ENCODE results near the gene GSDME. TPM values are rescaled to one million over a fixed set of nuclear protein-coding genes. Genes with fewer than 3 reads are reported as not detected.
A peak's percentile ranks its signal among the peaks of the same experiment; 100 is the strongest.

GSDME gene
- total RNA-seq, 1 experiment from 2014 or later, result 7.6 TPM

GRCh38 chr7:24702755-24703154, 54.5 kb downstream of the GSDME start:
- no peak for ATAC-seq
- no peak overlapping the region for H3K4me2 ChIP-seq (ENCODE audit: low read length)
- no peaks in the 10 kb centered on the region for H3K79me2 ChIP-seq (ENCODE audit: insufficient read depth, low read length)
- ChIA-PET CTCF (interaction anchor here (1.8 kb wide), 1 partner anchor 110 kb away, joined by 4 read pairs; no protein-coding TSS in a partner anchor), RAD21 (ENCODE audit: low non-redundant PET in 1 of 2, low total read pairs in 2 of 2, uncharacterized antibody in 2 of 2, unreplicated experiment in 2 of 2) (no interaction called here), POLR2A (no interaction called here)
- H3K4me3 ChIP-seq (replicated peaks in 1 of 2; ENCODE audit: low read depth in 1 of 2, low read length in 2 of 2), result no peak overlapping the region
- no peak for DNase-seq (ENCODE audit: low read depth, low spot score)
- no peak overlapping the region for H3K9ac ChIP-seq (ENCODE audit: low read length)
- no peaks in the 10 kb centered on the region for H4K20me1 ChIP-seq (ENCODE audit: insufficient read depth)
- peaks cover 11 to 17% of the 10 kb centered on the region in 2 experiments for H3K4me1 ChIP-seq (ENCODE audit: control insufficient read depth in 1 of 2, insufficient read depth in 2 of 2, low read length in 2 of 2)
- H3K27me3 ChIP-seq (ENCODE audit: insufficient read depth, low read length), result no peaks in the 10 kb centered on the region
- 0 out of 4 replicates have a peak, but pooled peaks cover 0 to 3% of the 10 kb centered on the region in 2 experiments for H3K36me3 ChIP-seq (ENCODE audit: control insufficient read depth in 1 of 2, insufficient read depth in 2 of 2, low read length in 2 of 2)
- no peak overlapping the region for H2AFZ ChIP-seq (ENCODE audit: low read depth, low read length, poor library complexity, severe bottlenecking)
- H3K27ac ChIP-seq (ENCODE audit: low read depth, low read length), result no peak overlapping the region
- TF ChIP-seq SP1 (IDR thresholded peaks at IDR 0.05; ENCODE audit: low read depth) (no peak), EZH2 (IDR thresholded peaks at IDR 0.05) (no peak), CEBPB (IDR thresholded peaks at IDR 0.05; ENCODE audit: low read depth) (no peak), JUND (IDR thresholded peaks at IDR 0.05) (no peak), EZH2phosphoT487 (IDR thresholded peaks at IDR 0.05; ENCODE audit: borderline replicate concordance) (no peak)
- H3K9me2 ChIP-seq (ENCODE audit: insufficient read depth), result no peaks in the 10 kb centered on the region
- intact Hi-C loops (cut with micrococcal nuclease), result no loop called here
- no peaks in the 10 kb centered on the region for H3K9me3 ChIP-seq (ENCODE audit: control insufficient read depth in 1 of 2, insufficient read depth in 1 of 2, low read depth in 1 of 2, low read length in 2 of 2)
- no TSS peak for BruUV-seq (replicated peaks)

DNA sequence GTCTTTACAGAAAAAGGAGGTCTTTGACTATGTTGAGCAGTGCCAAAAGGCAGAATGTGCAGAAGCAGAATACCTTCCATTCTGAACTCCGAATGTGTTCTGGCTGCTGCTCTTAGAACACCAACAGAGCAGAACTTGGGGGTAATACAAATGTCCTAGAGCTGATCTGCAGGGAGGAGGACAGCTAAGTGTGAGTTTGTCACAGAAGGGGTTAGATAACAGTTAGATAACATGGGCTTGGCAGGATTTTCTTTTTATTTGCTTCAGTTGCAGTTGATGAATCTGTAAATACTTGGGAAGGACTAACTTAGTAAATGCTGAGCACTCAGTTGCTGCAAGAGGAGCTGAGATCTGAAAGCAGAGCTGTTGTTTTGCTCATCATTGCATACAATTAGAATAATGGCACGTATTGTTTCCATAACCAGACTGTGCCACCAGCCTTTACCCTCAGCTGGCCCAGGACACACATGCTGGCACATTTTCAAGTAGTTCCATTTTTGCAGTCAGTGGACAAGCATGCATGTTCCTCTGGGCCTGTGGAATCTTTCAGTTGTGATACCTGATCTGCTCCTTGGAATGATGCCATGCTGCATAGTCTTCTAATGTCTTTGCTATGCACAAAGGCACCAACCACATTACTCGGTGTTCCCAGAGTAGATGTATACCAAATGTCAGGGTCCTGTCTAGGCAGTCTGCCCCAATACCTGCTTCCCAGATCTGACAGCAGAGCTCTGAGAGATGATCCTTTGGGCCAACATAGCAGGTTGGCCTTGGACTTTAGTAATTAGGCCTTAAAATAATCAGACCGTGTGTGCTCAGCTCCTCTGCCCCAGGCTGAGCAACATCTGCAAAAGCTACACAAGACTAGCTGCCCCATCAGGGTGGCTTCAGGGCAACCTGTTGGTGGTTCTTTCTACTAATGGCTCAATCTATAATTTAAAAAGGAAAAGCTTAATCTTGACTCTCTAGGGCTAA, 55.7 kb downstream of the GSDME start:
- Histone ChIP-seq H3K4me1 (ENCODE audit: control insufficient read depth in 1 of 2, insufficient read depth in 2 of 2, low read length in 2 of 2) (peaks cover 11 to 17% of the 10 kb centered on the region in 2 experiments), H3K36me3 (ENCODE audit: control insufficient read depth in 1 of 2, insufficient read depth in 2 of 2, low read length in 2 of 2) (0 out of 4 replicates have a peak, but pooled peaks cover 0 to 3% of the 10 kb centered on the region in 2 experiments), H3K27ac (ENCODE audit: low read depth, low read length) (no peak overlapping the region), H3K4me3 (replicated peaks in 1 of 2; ENCODE audit: low read depth in 1 of 2, low read length in 2 of 2) (no peak overlapping the region), H4K20me1 (ENCODE audit: insufficient read depth) (no peaks in the 10 kb centered on the region), H3K9me3 (ENCODE audit: control insufficient read depth in 1 of 2, insufficient read depth in 1 of 2, low read depth in 1 of 2, low read length in 2 of 2) (no peaks in the 10 kb centered on the region), H3K9ac (ENCODE audit: low read length) (no peak overlapping the region), H2AFZ (ENCODE audit: low read depth, low read length, poor library complexity, severe bottlenecking) (no peak overlapping the region), H3K79me2 (ENCODE audit: insufficient read depth, low read length) (no peaks in the 10 kb centered on the region), H3K4me2 (ENCODE audit: low read length) (peak overlapping the region; percentile 4; the same call in 1 of the 2 replicates), H3K27me3 (ENCODE audit: insufficient read depth, low read length) (no peaks in the 10 kb centered on the region), H3K9me2 (ENCODE audit: insufficient read depth) (no peaks in the 10 kb centered on the region)
- intact Hi-C loops (cut with micrococcal nuclease), result no loop called here
- ChIA-PET POLR2A (no interaction called here), CTCF (interaction anchor here (1.8 kb wide), 1 partner anchor 111 kb away, joined by 4 read pairs; no protein-coding TSS in a partner anchor), RAD21 (ENCODE audit: low non-redundant PET in 1 of 2, low total read pairs in 2 of 2, uncharacterized antibody in 2 of 2, unreplicated experiment in 2 of 2) (no interaction called here)
- no TSS peak for BruUV-seq (replicated peaks)
- no peak for DNase-seq (ENCODE audit: low read depth, low spot score)
- peak; percentile 49 for ATAC-seq
- TF ChIP-seq SP1 (IDR thresholded peaks at IDR 0.05; ENCODE audit: low read depth), result no peak
- TF ChIP-seq POLR2AphosphoS5 (IDR thresholded peaks at IDR 0.05; ENCODE audit: low read depth, low read length), result no peak
- no peak for TF ChIP-seq ZNF274 (IDR thresholded peaks at IDR 0.05; ENCODE audit: low read depth, low read length)
- TF ChIP-seq ZFX (IDR thresholded peaks at IDR 0.05), result no peak
- no peak for TF ChIP-seq YY1 (IDR thresholded peaks at IDR 0.05; ENCODE audit: extremely low read depth, insufficient replicate concordance, low read depth, low read length)
- TF ChIP-seq, protein P1, sequence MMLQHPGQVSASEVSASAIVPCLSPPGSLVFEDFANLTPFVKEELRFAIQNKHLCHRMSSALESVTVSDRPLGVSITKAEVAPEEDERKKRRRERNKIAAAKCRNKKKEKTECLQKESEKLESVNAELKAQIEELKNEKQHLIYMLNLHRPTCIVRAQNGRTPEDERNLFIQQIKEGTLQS (IDR thresholded peaks at IDR 0.05), result no peak
- no peak for TF ChIP-seq CBX3 (IDR thresholded peaks at IDR 0.05; ENCODE audit: low read depth)
- no peak for TF ChIP-seq MAX (IDR thresholded peaks at IDR 0.05)
- no peak for TF ChIP-seq RAD21 (IDR thresholded peaks at IDR 0.05; ENCODE audit: low read depth)
- TF ChIP-seq REST (IDR thresholded peaks at IDR 0.05; ENCODE audit: low read depth), result no peak
- no peak for TF ChIP-seq EZH2 (IDR thresholded peaks at IDR 0.05)
